Natural killer cell (primary cell): ENCODE measurements around the gene RASGRF1. TPM values are rescaled to one million over a fixed set of nuclear protein-coding genes. Genes with fewer than 3 reads are reported as not detected.

Experiments used
- ATAC-seq, 3 donors: fragments of 150-1000 bp in 2 of 3; fragments of 200-7000 bp in 1 of 3; cut with Tn5 transposase; 1 replicate in 1 of 3; 2 replicates in 2 of 3; pipeline ENCODE4 v1.10.0; 2021; ENCODE audit warnings: mild to moderate bottlenecking in 2 of 3, moderate library complexity in 2 of 3
- DNase-seq, 2 donors: peaks; one replicate each; pipeline versions ENCODE4 v3.0.0 to v3.0.0-alpha.2; 2013 to 2021; ENCODE audit warnings: mixed read lengths in 1 of 2
- H3K27ac ChIP-seq: one replicate; pipeline ENCODE4 v1.5.1; 2013; ENCODE audit warnings: mild to moderate bottlenecking, low read length
- H3K27me3 ChIP-seq: one replicate; pipeline ENCODE4 v1.6.1; 2013; ENCODE audit warnings: low read length; ENCODE audit not compliant: control insufficient read depth, insufficient read depth
- H3K36me3 ChIP-seq: one replicate; pipeline ENCODE4 v1.6.1; 2013; ENCODE audit warnings: low read length; ENCODE audit not compliant: control insufficient read depth, insufficient read depth
- H3K4me1 ChIP-seq: one replicate; pipeline ENCODE4 v1.6.1; 2013; ENCODE audit warnings: low read length; ENCODE audit not compliant: control insufficient read depth, insufficient read depth
- H3K4me3 ChIP-seq: one replicate; pipeline ENCODE4 v1.5.1; 2013; ENCODE audit warnings: low read length
- H3K9me3 ChIP-seq: one replicate; pipeline ENCODE4 v1.6.1; 2013; ENCODE audit warnings: low read length; ENCODE audit not compliant: control insufficient read depth, insufficient read depth
- H3K27ac Mint-ChIP-seq, 2 donors: one replicate each; pipeline ENCODE4 v1.8.0; 2022; ENCODE audit warnings: mild to moderate bottlenecking in 2 of 2, mixed read lengths in 2 of 2, moderate library complexity in 1 of 2
- H3K27me3 Mint-ChIP-seq, 2 donors: one replicate each; pipeline ENCODE4 v1.8.0; 2022; ENCODE audit warnings: low read depth in 2 of 2, mixed read lengths in 2 of 2
- H3K36me3 Mint-ChIP-seq: one replicate; pipeline ENCODE4 v1.8.0; 2022; ENCODE audit warnings: mixed read lengths
- H3K4me1 Mint-ChIP-seq, 2 donors: one replicate each; pipeline ENCODE4 v1.8.0; 2022; ENCODE audit warnings: mixed read lengths in 2 of 2
- H3K4me3 Mint-ChIP-seq: one replicate; pipeline ENCODE4 v1.8.0; 2022; ENCODE audit warnings: mild to moderate bottlenecking, moderate library complexity, mixed read lengths
- H3K9me3 Mint-ChIP-seq, 2 donors: one replicate each; pipeline ENCODE4 v1.8.0; 2022; ENCODE audit warnings: mixed read lengths in 2 of 2
- CTCF ChIP-seq: fragments of 200-600 bp; IDR thresholded peaks from one replicate; pipeline ENCODE4 v1.8.0; 2022; ENCODE audit warnings: antibody characterized with exemption
- WGBS: methylation state at CpG from one replicate; pipeline ENCODE4 v1.1.7; 2013; ENCODE audit warnings: missing lambda C conversion rate; ENCODE audit not compliant: insufficient coverage; 5-methylcytosine and 5-hydroxymethylcytosine counted together
- intact Hi-C: fragments of 100-400 bp; cut with micrococcal nuclease; formaldehyde crosslinking; loops from one replicate; pipeline ENCODE4 v1.14.2; 2022
- total RNA-seq, 4 donors: library from RNA; stranded (reverse); fragments of 120-200 nt in 1 of 4; gene quantifications; one replicate each; pipeline versions ENCODE4 v1.2.3 to v1.2.4, GENCODE V29; 2013 to 2022

The RASGRF1 gene
- total RNA-seq, 3 donors from 2014 or later (not counting 1 experiment from before 2014, with no cell fraction given), result not detected

GRCh38 chr15:79046691-79047404, 43.7 kb downstream of the RASGRF1 start:
- H3K27me3 Mint-ChIP-seq, result peaks cover 10 to 12% of the 10 kb centered on the region in 2 donors

GRCh38 chr15:79045041-79045440, 45.5 kb downstream of the RASGRF1 start:
- WGBS, result 38% methylated on average over 1 of the region's 1 CpG
- intact Hi-C loops, result no loop called here
- no peaks in the 10 kb centered on the region for H3K9me3 Mint-ChIP-seq

More at GRCh38 chr15:79046691-79047404, 43.7 kb downstream of the RASGRF1 start:
- Histone ChIP-seq H3K36me3 (no peaks in the 10 kb centered on the region), H3K4me1 (no peaks in the 10 kb centered on the region), H3K4me3 (no peak overlapping the region), H3K9me3 (peaks cover 7% of the 10 kb centered on the region), H3K27me3 (no peaks in the 10 kb centered on the region), H3K27ac (no peak overlapping the region)
- Mint-ChIP-seq H3K36me3 (no peaks in the 10 kb centered on the region), H3K4me3 (no peak overlapping the region), H3K4me1 (no peaks in the 10 kb centered on the region), H3K9me3 (no peaks in the 10 kb centered on the region), H3K27ac (no peak overlapping the region)
- DNase-seq (no peak), ATAC-seq (no peak)
- intact Hi-C loops, result no loop called here
- TF ChIP-seq CTCF, result no peak
- WGBS, result 84% methylated on average over 19 of the region's 19 CpGs

GRCh38 chr15:79042213-79042928, 48.2 kb downstream of the RASGRF1 start:
- no peak for ATAC-seq

More at GRCh38 chr15:79045041-79045440, 45.5 kb downstream of the RASGRF1 start:
- Histone ChIP-seq H3K4me1 (no peaks in the 10 kb centered on the region), H3K4me3 (no peak overlapping the region), H3K27me3 (no peaks in the 10 kb centered on the region), H3K9me3 (peaks cover 7% of the 10 kb centered on the region), H3K27ac (no peak overlapping the region), H3K36me3 (no peaks in the 10 kb centered on the region)
- Mint-ChIP-seq H3K27ac (no peak overlapping the region), H3K4me3 (no peak overlapping the region), H3K4me1 (no peaks in the 10 kb centered on the region), H3K36me3 (no peaks in the 10 kb centered on the region), H3K27me3 (peaks cover 10 to 20% of the 10 kb centered on the region in 2 donors)
- no peak for TF ChIP-seq CTCF
- no peak for ATAC-seq
- no peak for DNase-seq

More at GRCh38 chr15:79042213-79042928, 48.2 kb downstream of the RASGRF1 start:
- Mint-ChIP-seq H3K4me1 (no peaks in the 10 kb centered on the region), H3K9me3 (no peaks in the 10 kb centered on the region), H3K27ac (no peak overlapping the region), H3K4me3 (no peak overlapping the region), H3K36me3 (no peaks in the 10 kb centered on the region), H3K27me3 (peaks cover 10 to 20% of the 10 kb centered on the region in 2 donors)
- H3K36me3 ChIP-seq, result no peaks in the 10 kb centered on the region
- TF ChIP-seq CTCF, result no peak
- no peak overlapping the region for H3K4me3 ChIP-seq
- WGBS, result 46% methylated on average over 2 of the region's 2 CpGs
- no peak for DNase-seq
- no peaks in the 10 kb centered on the region for H3K27me3 ChIP-seq
- H3K9me3 ChIP-seq, result peaks cover 7% of the 10 kb centered on the region
- H3K4me1 ChIP-seq, result no peaks in the 10 kb centered on the region
- intact Hi-C loops, result no loop called here
- H3K27ac ChIP-seq, result no peak overlapping the region
